AG04450 (cell line): ENCODE data around the gene RPS13. TPM values are rescaled to one million over a fixed set of nuclear protein-coding genes. Genes with fewer than 3 reads are reported as not detected.
A peak's percentile ranks its signal among the peaks of the same experiment; 100 is the strongest.
"Not testable (repeated sequence)": the region's sequence is repeated elsewhere in the genome, so short reads cannot be mapped to it uniquely, and the experiment has no call there.

Source experiments
- CTCF ChIA-PET: fragments of 300-600, 350-600 bp; formaldehyde crosslinking; extraction: SDS; loops from one replicate; lab custom pipeline; 2022; ENCODE audit warnings: antibody characterized with exemption, inconsistent platforms; lab: Charles Lee
- POLR2A ChIA-PET: fragments of 350-600 bp; formaldehyde crosslinking; extraction: SDS; loops from one replicate; lab custom pipeline; 2021; ENCODE audit warnings: antibody characterized with exemption, inconsistent platforms; lab: Yijun Ruan, JAX
- DNase-seq: peaks from one replicate; pipeline ENCODE4 v3.0.0-alpha.2; 2011; ENCODE audit warnings: low read depth, low spot score
- H3K27ac ChIP-seq: one replicate; pipeline ENCODE4 v1.5.1; 2012; ENCODE audit warnings: low read depth, low read length, control low read depth
- H3K27me3 ChIP-seq: one replicate; pipeline ENCODE4 v1.6.0; 2012; ENCODE audit warnings: low read length; ENCODE audit not compliant: control insufficient read depth, insufficient read depth
- H3K4me3 ChIP-seq: 2 replicates; pipeline ENCODE4 v1.5.1; 2011; ENCODE audit warnings: mild to moderate bottlenecking, low read depth, low read length, control low read depth
- H3K9me3 ChIP-seq: 2 replicates; pipeline ENCODE4 v1.5.1; 2012; ENCODE audit warnings: low read length; ENCODE audit not compliant: control insufficient read depth, insufficient read depth
- polyA plus RNA-seq: library from polyadenylated mRNA; depleted of rRNA; stranded (reverse); fragments of >200 nt; gene quantifications from 2 replicates; pipeline ENCODE4 v1.2.3, GENCODE V29; 2011; rRNA removed
- small RNA-seq: library from RNA; depleted of rRNA; stranded (forward); fragments of <200 nt; gene quantifications from one replicate; pipeline ENCODE3, GENCODE V24; 2012; ENCODE audit warnings: low read depth; ENCODE audit not compliant: insufficient read length
- TF ChIP-seq, protein P1 (sequence below): IDR thresholded peaks from 2 replicates; pipeline ENCODE4 v1.5.1; 2011; ENCODE audit warnings: low read depth, low read length, control low read depth, inconsistent platforms

Gene RPS13
- polyA plus RNA-seq, 1 experiment: 919 TPM

DNA sequence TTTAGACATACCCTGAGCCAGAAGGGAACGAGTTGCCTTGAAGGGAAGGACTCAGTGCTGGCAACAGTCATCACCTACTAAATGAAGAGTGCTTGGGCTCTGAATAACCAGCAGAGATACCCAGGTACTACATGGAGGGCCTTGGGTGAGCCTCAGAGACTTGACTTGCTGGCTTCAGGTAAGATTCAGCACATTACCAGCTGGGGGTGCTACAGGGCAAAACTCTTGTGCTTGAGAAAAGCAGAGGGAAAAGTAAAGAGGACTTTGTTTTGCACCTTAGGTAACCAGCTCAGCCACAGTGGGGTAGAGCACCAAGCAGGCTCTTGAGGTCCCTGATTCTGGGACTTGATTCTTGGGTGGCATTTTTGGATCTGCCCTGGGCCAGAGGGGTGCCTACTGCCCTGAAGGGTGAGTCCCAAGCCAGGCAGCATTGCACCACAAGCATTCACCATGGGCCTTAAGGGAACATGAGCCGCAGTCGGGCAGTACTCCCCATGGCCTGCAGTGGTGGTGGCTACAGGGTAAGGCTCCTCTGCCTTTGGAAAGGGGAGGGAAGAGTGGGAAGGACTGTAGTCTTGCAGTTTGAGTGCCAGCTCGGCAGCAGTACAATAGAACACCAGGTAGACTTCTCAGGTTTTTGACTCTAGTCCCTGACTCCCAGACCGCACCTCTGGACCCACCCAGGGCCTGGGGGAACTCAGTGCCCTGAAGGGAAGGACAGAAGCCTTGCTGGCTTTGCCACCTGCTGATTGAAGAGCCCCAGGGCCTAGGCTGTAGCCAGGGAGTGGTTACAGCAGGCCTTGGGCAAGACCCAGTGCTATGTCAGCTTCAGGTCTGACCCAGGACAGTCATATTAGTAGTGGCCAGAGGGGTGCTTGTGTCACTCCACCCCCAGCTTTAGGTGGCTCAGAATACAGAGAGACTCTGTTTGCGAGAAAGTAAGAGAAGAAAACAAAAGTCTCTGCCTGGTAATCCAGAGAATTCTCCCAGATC is 40.5 kb downstream of the RPS13 start:
- TF ChIP-seq, protein P1, sequence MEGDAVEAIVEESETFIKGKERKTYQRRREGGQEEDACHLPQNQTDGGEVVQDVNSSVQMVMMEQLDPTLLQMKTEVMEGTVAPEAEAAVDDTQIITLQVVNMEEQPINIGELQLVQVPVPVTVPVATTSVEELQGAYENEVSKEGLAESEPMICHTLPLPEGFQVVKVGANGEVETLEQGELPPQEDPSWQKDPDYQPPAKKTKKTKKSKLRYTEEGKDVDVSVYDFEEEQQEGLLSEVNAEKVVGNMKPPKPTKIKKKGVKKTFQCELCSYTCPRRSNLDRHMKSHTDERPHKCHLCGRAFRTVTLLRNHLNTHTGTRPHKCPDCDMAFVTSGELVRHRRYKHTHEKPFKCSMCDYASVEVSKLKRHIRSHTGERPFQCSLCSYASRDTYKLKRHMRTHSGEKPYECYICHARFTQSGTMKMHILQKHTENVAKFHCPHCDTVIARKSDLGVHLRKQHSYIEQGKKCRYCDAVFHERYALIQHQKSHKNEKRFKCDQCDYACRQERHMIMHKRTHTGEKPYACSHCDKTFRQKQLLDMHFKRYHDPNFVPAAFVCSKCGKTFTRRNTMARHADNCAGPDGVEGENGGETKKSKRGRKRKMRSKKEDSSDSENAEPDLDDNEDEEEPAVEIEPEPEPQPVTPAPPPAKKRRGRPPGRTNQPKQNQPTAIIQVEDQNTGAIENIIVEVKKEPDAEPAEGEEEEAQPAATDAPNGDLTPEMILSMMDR: no peak
- DNase-seq: no peak
- Histone ChIP-seq H3K27me3 (no peaks in the 10 kb centered on the region), H3K27ac (no peak overlapping the region), H3K9me3 (no peaks in the 10 kb centered on the region; the same call in 1 of the 2 replicates), H3K4me3 (no peak overlapping the region)
- ChIA-PET CTCF (no interaction called here), POLR2A (no interaction called here)

DNA sequence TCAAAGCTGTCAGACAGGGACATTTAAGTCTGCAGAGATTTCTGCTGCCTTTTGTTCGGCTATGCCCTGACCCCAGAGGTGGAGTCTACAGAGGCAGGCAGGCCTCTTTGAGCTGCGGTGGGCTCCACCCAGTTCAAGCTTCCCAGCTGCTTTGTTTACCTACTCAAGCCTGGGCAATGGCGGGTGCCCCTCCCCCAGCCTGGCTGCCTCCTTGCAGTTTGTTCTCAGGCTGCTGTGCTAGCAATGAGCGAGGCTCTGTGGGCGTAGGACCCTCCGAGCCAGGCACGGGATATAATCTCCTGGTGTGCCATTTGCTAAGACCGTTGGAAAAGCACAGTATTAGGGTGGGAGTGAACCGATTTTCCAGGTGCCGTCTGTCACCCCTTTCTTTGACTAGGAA is 43.4 kb downstream of the RPS13 start:
- H3K27ac ChIP-seq, H3K9me3 ChIP-seq, POLR2A ChIA-PET, H3K27me3 ChIP-seq, DNase-seq, H3K4me3 ChIP-seq, CTCF ChIA-PET: not testable (repeated sequence)

DNA sequence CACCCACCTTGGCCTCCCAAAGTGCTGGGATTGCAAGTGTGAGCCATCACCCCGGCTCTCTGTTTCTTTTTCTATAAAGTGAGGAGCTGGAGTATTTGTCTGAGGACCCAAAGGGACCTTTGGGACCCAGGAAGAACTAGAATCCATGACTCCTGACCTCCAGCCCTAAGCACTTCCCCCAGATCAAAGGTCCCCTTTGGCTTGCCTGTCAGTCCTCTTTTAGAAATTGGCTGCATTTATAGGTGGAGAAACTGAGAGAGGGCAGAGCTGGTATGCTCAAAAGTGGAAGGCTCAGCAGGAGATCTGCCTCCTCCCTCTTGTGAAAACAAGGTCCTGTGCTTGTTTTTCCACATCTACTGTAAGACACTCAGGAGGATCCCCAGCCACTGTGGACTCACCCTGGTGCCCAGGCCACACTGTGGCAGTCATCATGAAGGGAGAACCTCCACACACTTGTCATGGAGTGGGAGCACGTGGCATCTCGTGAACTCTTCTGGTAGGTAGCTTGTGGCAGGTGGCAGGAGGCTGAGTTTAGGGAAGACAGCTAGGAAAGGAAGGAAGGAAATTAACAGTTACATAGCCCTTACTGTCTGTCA is 50.9 kb downstream of the RPS13 start:
- Histone ChIP-seq H3K9me3 (no peaks in the 10 kb centered on the region), H3K4me3 (no peak overlapping the region), H3K27ac (no peak overlapping the region), H3K27me3 (peaks cover 2% of the 10 kb centered on the region)
- ChIA-PET CTCF (no interaction called here), POLR2A (no interaction called here)
- TF ChIP-seq, protein P1: no peak
- DNase-seq: no peak

DNA sequence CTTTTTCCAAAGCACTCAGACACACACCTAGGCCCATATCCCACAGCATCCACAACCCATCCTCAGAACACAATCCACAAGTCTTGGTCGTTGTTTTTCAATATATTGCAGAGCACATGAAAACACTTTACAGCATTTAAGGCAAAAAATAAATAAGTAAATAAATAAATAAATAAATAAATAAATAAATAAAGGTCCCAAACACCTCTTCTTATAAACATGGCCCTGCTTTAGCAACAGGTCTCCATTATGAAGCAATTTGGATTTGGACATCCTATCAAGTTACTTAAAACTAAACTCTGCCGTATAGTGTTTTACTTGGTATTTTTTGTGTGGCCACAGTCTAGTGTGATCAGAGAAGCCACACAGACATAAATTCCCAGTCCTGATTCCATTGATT is 52.5 kb downstream of the RPS13 start:
- ChIA-PET POLR2A (no interaction called here), CTCF (no interaction called here)
- no peak for DNase-seq
- TF ChIP-seq, protein P1: no peak
- H3K27ac ChIP-seq: no peak overlapping the region
- H3K27me3 ChIP-seq: peaks cover 2% of the 10 kb centered on the region
- H3K9me3 ChIP-seq: no peaks in the 10 kb centered on the region
- H3K4me3 ChIP-seq: no peak overlapping the region

Small RNAs within 50 kb of the gene (small RNA-seq; reads per million reads assigned to genes)
- gene RNU6-593P (not detected), gene SNORD14A (107 reads per million, percentile 89 among the genes with 10 or more reads in this experiment), gene SNORD14B (not detected)

Other genes with a start within 250 kb of the RPS13 start
- 0.05 and 0.16 TPM in 2 replicates for gene PLEKHA7, start 63.3 kb downstream of the RPS13 start, polyA plus RNA-seq
- gene PIK3C2A, start 130.3 kb upstream of the RPS13 start, polyA plus RNA-seq: 25.1 and 42.3 TPM in 2 replicates
- 183 and 275 TPM in 2 replicates for gene NUCB2, start 199.1 kb upstream of the RPS13 start, polyA plus RNA-seq